ENCODE data around the gene MLC1. TPM values are rescaled to one million over a fixed set of nuclear protein-coding genes. Genes with fewer than 3 reads are reported as not detected.

MLC1 gene
- total and polyA plus RNA-seq, 8 donors, result 0.04 to 0.16 (median 0.04) TPM; not detected in 4

- FAIRE-seq (no peak), DNase-seq (no peak), ATAC-seq (no peak)
- H3K9me3 ChIP-seq, result no peaks in the 10 kb centered on the region
- H3K27ac ChIP-seq, result no peak overlapping the region
- intact Hi-C loops (cut with DNase I), result no loop called here
- no peaks in the 10 kb centered on the region for H3K27me3 ChIP-seq
- H3K36me3 ChIP-seq, result no peaks in the 10 kb centered on the region
- no peak overlapping the region for H3K4me3 ChIP-seq
- TF ChIP-seq CTCF (IDR thresholded peaks at IDR 0.05), result no peak
- WGBS, 2 donors, result 79 to 86% methylated on average over 36 of the region's 36 CpGs
- H3K4me1 ChIP-seq, result no peaks in the 10 kb centered on the region
These were observed 35.7 kb downstream of the MLC1 start for GRCh38 chr22:50049299-50050195.

- intact Hi-C loops (cut with DNase I), result no loop called here
- Histone ChIP-seq H3K4me1 (no peaks in the 10 kb centered on the region), H3K27ac (no peak overlapping the region), H3K4me3 (no peak overlapping the region), H3K9me3 (no peaks in the 10 kb centered on the region), H3K36me3 (no peaks in the 10 kb centered on the region), H3K27me3 (no peaks in the 10 kb centered on the region)
- no peak for ATAC-seq
- no peak for DNase-seq
- 75 to 79% methylated on average over 16 to 17 of the region's 17 CpGs for WGBS, 2 donors
- no peak for TF ChIP-seq CTCF (IDR thresholded peaks at IDR 0.05)
- FAIRE-seq, result no peak
These were observed 36.4 kb downstream of the MLC1 start for GRCh38 chr22:50048836-50049235.

GRCh38 chr22:50048061-50048765, 37.0 kb downstream of the MLC1 start:
- intact Hi-C loops (cut with DNase I), result no loop called here
- DNase-seq (peak in 1 of 6 donors; percentile 10), ATAC-seq (no peak), FAIRE-seq (no peak)
- H3K9me3 ChIP-seq, result no peaks in the 10 kb centered on the region
- H3K27ac ChIP-seq, result no peak overlapping the region
- no peaks in the 10 kb centered on the region for H3K36me3 ChIP-seq
- WGBS, 2 donors, result 69 to 79% methylated on average over 12 of the region's 12 CpGs
- H3K4me1 ChIP-seq, result no peaks in the 10 kb centered on the region
- H3K4me3 ChIP-seq, result no peak overlapping the region
- no peaks in the 10 kb centered on the region for H3K27me3 ChIP-seq
- TF ChIP-seq CTCF (IDR thresholded peaks at IDR 0.05), result no peak

- peak in 1 of 6 donors; percentile 45 for DNase-seq
- Histone ChIP-seq H3K27me3 (no peaks in the 10 kb centered on the region), H3K27ac (no peak overlapping the region), H3K4me1 (no peaks in the 10 kb centered on the region), H3K36me3 (no peaks in the 10 kb centered on the region), H3K9me3 (no peaks in the 10 kb centered on the region), H3K4me3 (no peak overlapping the region)
- no peak for ATAC-seq
- FAIRE-seq, result no peak
- WGBS, 2 donors, result 75 to 85% methylated on average over 16 of the region's 16 CpGs
- TF ChIP-seq CTCF (IDR thresholded peaks at IDR 0.05), result no peak
- intact Hi-C loops (cut with DNase I), result no loop called here
These were observed 37.9 kb downstream of the MLC1 start for GRCh38 chr22:50047346-50047745.
